GM12864 (cell line): ENCODE results near the gene LCOR.

Experiments
- DNase-seq: peaks from one replicate; pipeline ENCODE4 v3.0.0-alpha.2; 2011; ENCODE audit warnings: low read depth
- H3K4me3 ChIP-seq: 2 replicates; pipeline ENCODE4 v1.5.1; 2011; ENCODE audit warnings: mild to moderate bottlenecking, low read depth, low read length, control low read depth
- CTCF ChIP-seq: IDR thresholded peaks from 2 replicates; pipeline ENCODE4 v1.5.1; 2011; ENCODE audit warnings: low read depth, mild to moderate bottlenecking, moderate library complexity, low read length, control low read depth, inconsistent platforms; ENCODE audit errors: missing control alignments

The LCOR gene

DNA sequence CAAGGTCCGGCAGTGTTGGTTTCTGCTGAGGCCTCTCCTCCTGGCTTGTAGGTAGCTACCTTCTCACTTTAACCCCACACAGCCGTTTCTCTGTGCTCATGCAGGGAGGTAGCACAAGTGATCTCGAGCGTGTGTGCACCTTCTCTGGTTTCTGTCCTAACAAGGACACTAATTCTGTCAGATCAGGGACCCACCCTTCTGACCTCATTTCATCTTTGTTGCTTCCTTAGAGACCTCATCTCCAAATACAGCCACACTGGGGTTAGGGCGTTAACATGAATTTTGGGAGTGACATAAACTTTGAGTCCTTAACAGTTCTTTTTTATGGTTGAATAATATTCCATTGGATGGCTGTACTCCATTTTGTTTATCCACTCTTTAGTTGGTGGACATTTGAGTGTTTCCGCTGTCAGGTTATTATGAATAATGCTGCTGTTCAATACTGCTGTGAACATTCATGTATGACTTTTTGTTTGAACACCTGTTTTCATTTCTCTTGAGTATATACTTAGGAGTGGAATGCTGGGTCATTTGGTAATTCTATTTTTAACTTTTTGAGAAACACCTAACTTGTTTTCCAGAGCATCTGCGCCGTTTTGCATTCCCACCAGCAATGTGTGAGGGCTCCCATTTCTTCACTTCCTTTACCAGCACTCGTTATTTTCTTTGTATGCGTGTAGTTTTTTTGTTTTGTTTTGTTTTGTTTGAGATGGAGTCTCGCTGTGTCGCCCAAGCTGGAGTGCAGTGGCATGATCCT is 57.5 kb downstream of the LCOR start:
- DNase-seq = no peak
- H3K4me3 ChIP-seq = no peak overlapping the region
- TF ChIP-seq CTCF = no peak

DNA sequence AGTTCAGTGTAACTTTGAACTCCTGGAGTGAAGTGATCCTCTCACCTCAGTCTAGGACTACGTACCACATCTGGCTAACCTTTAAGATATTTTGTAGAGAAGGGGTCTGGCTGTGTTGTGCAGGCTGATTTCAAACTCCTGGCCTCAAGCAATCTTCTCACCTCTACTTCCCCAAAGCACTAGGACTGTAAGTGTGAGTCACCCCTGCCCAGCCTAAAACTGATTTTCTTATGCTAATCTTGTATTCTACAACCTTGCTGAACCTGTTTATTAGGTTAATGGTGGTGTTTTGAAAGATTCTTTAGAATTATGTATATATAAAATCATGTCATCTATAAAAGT is 58.0 kb downstream of the LCOR start:
- no peak overlapping the region for H3K4me3 ChIP-seq
- TF ChIP-seq CTCF = no peak

DNA sequence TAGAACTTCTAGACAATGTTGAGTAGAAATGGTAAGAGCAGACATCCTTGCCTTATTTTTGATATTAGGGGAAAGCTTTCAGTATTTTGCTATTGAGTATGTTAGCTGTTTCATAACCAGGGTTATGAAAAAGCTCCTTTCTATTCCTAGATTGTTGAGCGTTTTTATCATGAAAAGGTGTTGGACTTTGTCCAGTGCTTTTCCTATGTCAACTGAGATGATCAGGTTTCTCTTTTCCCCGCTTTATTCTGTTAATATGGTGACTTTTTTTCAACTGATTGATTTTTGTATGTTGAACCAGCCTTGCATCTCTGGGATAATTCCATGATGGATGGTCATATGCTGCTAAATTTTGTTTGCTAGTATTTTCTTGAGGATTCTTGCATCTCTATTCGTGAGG is 58.5 kb downstream of the LCOR start:
- DNase-seq = no peak
- no peak overlapping the region for H3K4me3 ChIP-seq
- TF ChIP-seq CTCF = no peak

More for the DNA sequence above, 58.0 kb downstream of the LCOR start:
- no peak for DNase-seq

- TF ChIP-seq CTCF = no peak
- no peak for DNase-seq
- H3K4me3 ChIP-seq = no peak overlapping the region
These were observed 59.7 kb downstream of the LCOR start for GRCh38 chr10:96891840-96892239.

GRCh38 chr10:96895662-96896424 is 63.7 kb downstream of the LCOR start:
- no peak for DNase-seq

DNA sequence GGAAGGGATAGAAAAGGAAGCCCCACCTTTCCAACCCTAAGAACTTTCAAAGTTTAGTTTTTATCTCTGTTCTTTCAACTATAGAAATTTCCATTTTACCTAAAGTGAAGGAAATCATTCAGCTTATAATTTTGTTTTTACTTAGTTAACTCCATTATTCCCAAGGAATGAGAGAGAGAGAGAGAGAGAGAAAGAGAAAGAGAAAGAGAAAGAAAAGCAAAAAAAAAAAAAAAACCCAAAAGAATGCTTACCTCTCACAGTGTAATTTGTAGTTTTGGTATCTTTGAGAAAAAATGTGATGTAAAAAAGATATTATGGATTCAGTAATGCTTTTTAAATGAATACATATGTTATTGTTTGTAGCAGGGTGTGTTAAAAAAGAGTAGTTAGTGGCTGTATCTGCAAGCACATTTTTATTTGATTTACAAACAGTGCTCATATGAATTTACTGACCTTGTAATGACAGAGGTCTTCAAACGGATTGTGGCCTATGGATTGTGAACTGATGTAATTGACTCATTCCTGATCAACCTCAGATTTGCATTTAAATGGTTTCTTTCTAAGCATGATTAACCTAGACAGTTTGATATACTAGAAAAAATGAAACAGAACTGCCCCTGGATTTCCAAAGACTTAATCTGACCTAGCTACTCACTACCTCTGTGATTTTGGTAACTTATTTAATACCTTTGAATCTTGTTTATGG is 64.9 kb downstream of the LCOR start:
- no peak overlapping the region for H3K4me3 ChIP-seq
- no peak for DNase-seq
- TF ChIP-seq CTCF = no peak

More at GRCh38 chr10:96895662-96896424, 63.7 kb downstream of the LCOR start:
- TF ChIP-seq CTCF = no peak
- H3K4me3 ChIP-seq = no peak overlapping the region
